BJ (cell line): ENCODE data around the gene KIF14. TPM values are rescaled to one million over a fixed set of nuclear protein-coding genes. Genes with fewer than 3 reads are reported as not detected.

ENCODE experiments used
- CTCF ChIA-PET: fragments of 350-600 bp; formaldehyde crosslinking; extraction: SDS; loops from one replicate; lab custom pipeline; 2021; ENCODE audit warnings: antibody characterized with exemption, inconsistent platforms; lab: Yijun Ruan, JAX
- POLR2A ChIA-PET: fragments of 300-600 bp; sonication (Branson Sonifier 250); formaldehyde crosslinking; extraction: SDS; loops from one replicate; lab custom pipeline; 2021; ENCODE audit warnings: antibody characterized with exemption; lab: Charles Lee
- DNase-seq: peaks from one replicate; pipeline ENCODE4 v3.0.0-alpha.2; 2011; ENCODE audit warnings: low read depth
- H3K27me3 ChIP-seq: 2 replicates; pipeline ENCODE4 v1.6.0; 2011; ENCODE audit warnings: low read length; ENCODE audit not compliant: control insufficient read depth, insufficient read depth
- H3K36me3 ChIP-seq: 2 replicates; pipeline ENCODE4 v1.5.1; 2011; ENCODE audit warnings: low read length; ENCODE audit not compliant: control insufficient read depth, insufficient read depth
- H3K4me3 ChIP-seq: 2 replicates; pipeline ENCODE4 v1.5.1; 2011; ENCODE audit warnings: low read depth, mild to moderate bottlenecking, control low read depth, low read length
- CTCF ChIP-seq: IDR thresholded peaks from 2 replicates; pipeline ENCODE4 v1.5.1; 2011; ENCODE audit warnings: low read depth, mild to moderate bottlenecking, control low read depth, inconsistent platforms, low read length, moderate library complexity; ENCODE audit not compliant: insufficient read depth
- polyA plus RNA-seq: library from polyadenylated mRNA; depleted of rRNA; stranded (reverse); fragments of >200 nt; gene quantifications from 2 replicates; pipeline ENCODE4 v1.2.3, GENCODE V29; 2011

Gene KIF14
- polyA plus RNA-seq, 1 experiment, result 2.1 TPM

DNA sequence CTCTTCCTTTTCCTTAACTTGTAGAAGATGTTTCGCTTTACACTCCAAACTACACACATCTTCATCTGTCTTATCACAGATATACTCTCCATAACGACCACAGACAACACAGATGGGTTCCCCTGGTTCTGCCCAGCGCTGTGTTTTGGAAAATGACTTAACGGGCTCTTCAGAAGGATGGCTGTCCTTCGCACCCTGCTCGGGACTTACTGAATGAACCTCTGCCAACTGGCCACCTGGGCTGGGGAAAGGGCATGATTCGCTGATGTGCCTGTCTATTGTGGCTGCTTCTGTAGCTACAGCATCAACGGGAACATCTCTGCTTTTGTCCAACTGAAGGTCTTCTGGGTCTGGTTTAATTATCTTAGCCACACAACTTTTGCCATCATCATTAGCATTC lies 45.8 kb upstream of the KIF14 start:
- no peaks in the 10 kb centered on the region for H3K27me3 ChIP-seq
- ChIA-PET CTCF (no interaction called here), POLR2A (no interaction called here)
- no peaks in the 10 kb centered on the region; the same call in 1 of the 2 replicates for H3K36me3 ChIP-seq
- no peak overlapping the region for H3K4me3 ChIP-seq
- DNase-seq, result no peak
- no peak for TF ChIP-seq CTCF

DNA sequence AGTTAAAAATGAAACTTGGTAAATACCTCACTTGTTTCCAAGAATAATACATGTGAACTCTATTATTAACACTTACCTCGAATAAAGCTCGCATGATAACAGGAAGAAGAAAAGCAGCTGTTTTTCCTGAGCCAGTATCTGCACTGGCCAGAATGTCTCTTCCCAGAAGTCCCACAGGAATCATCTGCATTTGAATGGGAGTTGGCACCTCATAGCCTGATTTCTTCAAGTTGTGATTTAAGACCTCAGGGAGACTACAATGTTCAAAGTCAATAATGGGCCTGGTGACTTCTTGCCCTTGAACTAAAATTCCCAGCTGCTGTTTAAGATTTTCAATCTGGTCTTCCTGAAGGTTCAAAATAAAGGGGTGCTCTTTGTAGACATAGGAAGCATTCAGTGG lies 45.3 kb upstream of the KIF14 start:
- no peaks in the 10 kb centered on the region for H3K27me3 ChIP-seq
- H3K4me3 ChIP-seq, result no peak overlapping the region
- H3K36me3 ChIP-seq, result no peaks in the 10 kb centered on the region; the same call in 1 of the 2 replicates
- DNase-seq, result no peak
- ChIA-PET CTCF (no interaction called here), POLR2A (no interaction called here)
- no peak for TF ChIP-seq CTCF

DNA sequence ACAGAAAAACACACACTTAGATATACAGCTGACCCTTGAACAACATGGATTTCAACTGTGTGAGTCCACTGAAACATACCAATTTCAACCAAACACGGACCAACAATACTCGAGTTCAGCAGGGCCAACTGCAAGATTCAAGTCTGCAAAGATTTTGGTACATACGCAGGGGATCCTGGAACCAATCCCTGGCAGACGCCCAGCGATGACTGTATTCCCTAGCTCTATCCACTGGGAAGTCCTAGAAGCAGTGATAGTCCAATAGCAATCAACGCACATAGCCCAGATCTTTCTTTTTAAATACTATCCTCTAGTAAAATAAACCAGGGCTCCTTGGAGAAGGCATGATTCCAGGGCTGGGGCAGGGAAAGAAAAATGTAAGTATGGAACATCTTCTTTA lies 40.2 kb upstream of the KIF14 start:
- Histone ChIP-seq H3K36me3 (peaks cover 8% of the 10 kb centered on the region), H3K4me3 (no peak overlapping the region), H3K27me3 (no peaks in the 10 kb centered on the region)
- no peak for DNase-seq
- no peak for TF ChIP-seq CTCF
- ChIA-PET POLR2A (no interaction called here), CTCF (interaction anchor here (1.8 kb wide), 1 partner anchor 177 kb away, joined by 4 read pairs; no protein-coding TSS in a partner anchor)

GRCh38 chr1:200659269-200659668 lies 38.7 kb upstream of the KIF14 start:
- Histone ChIP-seq H3K36me3 (peaks cover 10% of the 10 kb centered on the region), H3K4me3 (no peak overlapping the region), H3K27me3 (no peaks in the 10 kb centered on the region)
- ChIA-PET CTCF (interaction anchor here (1.8 kb wide), 1 partner anchor 178 kb away, joined by 4 read pairs; no protein-coding TSS in a partner anchor), POLR2A (interaction anchor here (0.7 kb wide), 1 partner anchor 11 kb away, joined by 3 read pairs; no protein-coding TSS in a partner anchor)
- TF ChIP-seq CTCF, result no peak
- DNase-seq, result no peak

GRCh38 chr1:200658037-200658818 lies 37.7 kb upstream of the KIF14 start:
- Histone ChIP-seq H3K36me3 (peaks cover 10% of the 10 kb centered on the region), H3K4me3 (no peak overlapping the region), H3K27me3 (no peaks in the 10 kb centered on the region)
- CTCF ChIA-PET, result interaction anchor here (0.7 kb wide), 1 partner anchor 36 kb away, joined by 3 read pairs; no protein-coding TSS in a partner anchor
- POLR2A ChIA-PET, result no interaction called here
- DNase-seq, result no peak
- no peak for TF ChIP-seq CTCF
